ENCODE results near the gene PHLPP1. TPM values are rescaled to one million over a fixed set of nuclear protein-coding genes. Genes with fewer than 3 reads are reported as not detected.

The PHLPP1 gene
- total RNA-seq, 1 donor = 7.2 TPM

GRCh38 chr18:62741584-62741983 is 26.2 kb downstream of the PHLPP1 start:
- TF ChIP-seq CTCF (IDR thresholded peaks at IDR 0.05; ENCODE audit: insufficient read depth, low read length) = no peak
- DNase-seq (ENCODE audit: low read depth) = no peak
- no peak overlapping the region for H3K4me3 ChIP-seq (ENCODE audit: low read depth, low read length)

DNA sequence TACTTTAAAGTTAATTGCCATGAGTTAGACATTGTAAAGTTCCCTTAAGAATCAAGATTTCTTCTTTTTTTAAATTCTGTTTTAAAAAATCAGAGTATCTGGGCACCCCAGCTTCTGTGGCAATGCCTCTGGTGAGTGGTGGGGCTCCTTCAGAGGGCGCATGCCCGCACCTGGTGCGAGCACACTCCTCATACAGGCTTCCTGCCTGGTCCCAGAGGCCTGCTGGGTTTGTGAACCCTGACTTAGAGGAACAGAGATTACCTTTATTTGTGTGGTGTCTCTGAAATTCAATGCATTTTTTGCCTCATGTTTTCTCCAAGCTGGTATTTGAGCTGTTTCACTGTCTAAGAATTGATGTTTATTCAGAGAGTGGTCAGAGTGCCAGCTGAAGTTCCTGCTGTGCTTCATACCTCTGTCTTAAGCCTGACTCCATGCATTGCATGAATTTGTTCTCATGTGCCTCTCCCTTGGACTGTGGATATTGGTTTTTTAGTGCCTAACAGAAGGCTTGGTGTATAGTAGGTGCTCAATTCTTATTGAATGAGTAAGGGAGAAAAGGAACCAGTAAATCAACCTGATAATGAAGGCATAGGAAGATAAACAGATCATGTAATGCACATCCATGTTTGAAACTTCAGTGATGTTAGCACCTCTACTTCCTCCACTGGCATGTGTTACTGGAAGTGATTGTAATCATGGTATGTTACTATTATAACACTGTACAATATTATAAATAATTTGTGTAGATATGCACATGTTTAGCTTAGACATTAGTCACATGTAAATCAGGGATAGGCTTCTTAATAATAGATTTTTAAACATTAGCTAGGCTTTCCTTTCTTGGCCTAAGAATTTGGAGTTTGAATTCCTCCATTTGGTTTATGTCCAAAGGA is 29.0 kb downstream of the PHLPP1 start:
- H3K4me3 ChIP-seq (ENCODE audit: low read depth, low read length) = no peak overlapping the region
- no peak for DNase-seq (ENCODE audit: low read depth)
- TF ChIP-seq CTCF (IDR thresholded peaks at IDR 0.05; ENCODE audit: insufficient read depth, low read length) = no peak

DNA sequence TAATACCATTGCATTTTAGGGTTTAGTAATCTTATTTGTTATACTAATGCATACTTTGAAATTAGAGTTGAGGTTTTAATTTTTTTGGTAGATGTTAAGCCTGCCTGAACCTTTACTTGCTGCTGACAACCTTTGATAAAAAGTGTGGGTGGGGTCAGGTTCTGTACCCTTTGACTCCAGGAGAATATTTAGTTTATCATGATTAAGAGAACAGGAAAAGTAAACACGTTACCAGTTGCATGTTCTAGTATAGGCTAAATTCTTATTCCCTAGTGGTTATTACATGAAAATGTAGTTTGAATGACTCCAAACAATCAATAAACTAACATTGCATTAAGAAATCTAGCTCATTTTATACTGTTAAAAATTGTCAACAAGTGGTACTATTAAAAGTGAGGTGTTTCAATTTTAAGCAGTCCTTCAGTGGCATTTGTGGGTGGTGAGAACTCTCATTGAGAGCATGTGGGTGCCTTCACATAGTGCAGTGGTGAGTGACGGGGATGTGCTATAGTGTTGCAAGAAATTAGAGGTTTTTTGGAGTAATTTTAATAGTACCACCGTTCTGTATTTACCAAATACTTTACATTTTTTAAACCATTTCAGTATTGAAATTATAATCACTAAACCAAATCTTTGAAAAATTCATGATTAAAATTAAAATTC is 29.9 kb downstream of the PHLPP1 start:
- no peak for DNase-seq (ENCODE audit: low read depth)
- no peak for TF ChIP-seq CTCF (IDR thresholded peaks at IDR 0.05; ENCODE audit: insufficient read depth, low read length)

GRCh38 chr18:62749389-62749788 is 34.0 kb downstream of the PHLPP1 start:
- H3K4me3 ChIP-seq (ENCODE audit: low read depth, low read length) = no peak overlapping the region
- DNase-seq (ENCODE audit: low read depth) = no peak
- no peak for TF ChIP-seq CTCF (IDR thresholded peaks at IDR 0.05; ENCODE audit: insufficient read depth, low read length)

More for the DNA sequence above, 29.9 kb downstream of the PHLPP1 start:
- no peak overlapping the region for H3K4me3 ChIP-seq (ENCODE audit: low read depth, low read length)

GRCh38 chr18:62751341-62751821 is 36.0 kb downstream of the PHLPP1 start:
- DNase-seq (ENCODE audit: low read depth) = peak; percentile 49
- no peak for TF ChIP-seq CTCF (IDR thresholded peaks at IDR 0.05; ENCODE audit: insufficient read depth, low read length)
- no peak overlapping the region for H3K4me3 ChIP-seq (ENCODE audit: low read depth, low read length)

GRCh38 chr18:62751977-62752376 is 36.6 kb downstream of the PHLPP1 start:
- H3K4me3 ChIP-seq (ENCODE audit: low read depth, low read length) = no peak overlapping the region
- no peak for TF ChIP-seq CTCF (IDR thresholded peaks at IDR 0.05; ENCODE audit: insufficient read depth, low read length)
- DNase-seq (ENCODE audit: low read depth) = no peak
